NCI-H69 (cell line): ENCODE data around the gene D2HGDH.

Source experiments
- DNase-seq: peaks from one replicate; lab custom pipeline; 2025; lab: John Stamatoyannopoulos, UW

Gene D2HGDH

GRCh38 chr2:241734467-241735208 is at the start of gene D2HGDH:
D2HGDH (plus strand) TSS chr2:241734630; CDS start chr2:241735225, 595 bp downstream.
- peak; percentile 87 for DNase-seq

- peak; percentile 48 for DNase-seq
Measured at GRCh38 chr2:241686324-241686649, 48.1 kb upstream of the D2HGDH start.

- peak; percentile 95 for DNase-seq
Measured at GRCh38 chr2:241686650-241687425, 47.6 kb upstream of the D2HGDH start, which contains the start of gene DTYMK. DTYMK (minus strand) TSS chr2:241686815; CDS start chr2:241686783, 32 bp downstream.

GRCh38 chr2:241689306-241689705 is 45.1 kb upstream of the D2HGDH start:
- DNase-seq: no peak

GRCh38 chr2:241690202-241690717 is 44.2 kb upstream of the D2HGDH start:
- no peak for DNase-seq

GRCh38 chr2:241692448-241692847 is 42.0 kb upstream of the D2HGDH start:
- no peak for DNase-seq

- no peak for DNase-seq
Measured at GRCh38 chr2:241695651-241696050, 38.8 kb upstream of the D2HGDH start.

GRCh38 chr2:241701149-241701398 is 33.4 kb upstream of the D2HGDH start:
- no peak for DNase-seq

GRCh38 chr2:241701399-241702154 is 32.9 kb upstream of the D2HGDH start, which contains the start of gene ING5:
ING5 (plus strand) TSS chr2:241702039; CDS start chr2:241702066, 27 bp downstream.
- DNase-seq: peak; percentile 93

GRCh38 chr2:241702155-241703031 is 32.0 kb upstream of the D2HGDH start:
- DNase-seq: peak; percentile 84

GRCh38 chr2:241703032-241703604 is 31.3 kb upstream of the D2HGDH start:
- no peak for DNase-seq

- no peak for DNase-seq
Measured at GRCh38 chr2:241706537-241706936, 27.9 kb upstream of the D2HGDH start.

GRCh38 chr2:241708879-241709278 is 25.6 kb upstream of the D2HGDH start:
- no peak for DNase-seq

- DNase-seq: no peak
Measured at GRCh38 chr2:241719093-241719492, 15.3 kb upstream of the D2HGDH start.

GRCh38 chr2:241720099-241720498 is 14.3 kb upstream of the D2HGDH start:
- no peak for DNase-seq

- no peak for DNase-seq
Measured at GRCh38 chr2:241720560-241720959, 13.9 kb upstream of the D2HGDH start.

GRCh38 chr2:241721852-241722251 is 12.6 kb upstream of the D2HGDH start:
- no peak for DNase-seq

- no peak for DNase-seq
Measured at GRCh38 chr2:241722896-241723454, 11.5 kb upstream of the D2HGDH start.

- DNase-seq: no peak
Measured at GRCh38 chr2:241724259-241724974, 10.0 kb upstream of the D2HGDH start.
